HEK293 (cell line): ENCODE measurements around the gene MBNL3.

Experiments used
- CTCF ChIA-PET: fragments of 350-600 bp; formaldehyde crosslinking; extraction: SDS; loops from one replicate; lab custom pipeline; 2021; ENCODE audit warnings: antibody characterized with exemption; lab: Yijun Ruan, JAX
- POLR2A ChIA-PET: fragments of 300-600 bp; formaldehyde crosslinking; extraction: SDS; loops from one replicate; lab custom pipeline; 2020; ENCODE audit warnings: antibody characterized with exemption, inconsistent platforms; lab: Yijun Ruan, JAX
- H3K27ac ChIP-seq: fragments of 200-500 bp; sonication (Bioruptor generic); 2 replicates; pipeline ENCODE4 v1.5.1; 2014; ENCODE audit warnings: low read depth, low read length, control low read depth, inconsistent platforms; ENCODE audit errors: extremely low read depth
- H3K36me3 ChIP-seq, 2 experiments: fragments of 200-500 bp in 1 of 2; sonication (Bioruptor generic) in 1 of 2; 1 replicate in 1 of 2; 2 replicates in 1 of 2; pipeline ENCODE4 v1.5.1; 2014 to 2017; ENCODE audit warnings: inconsistent platforms in 2 of 2, low read length in 2 of 2; ENCODE audit not compliant: control insufficient read depth in 2 of 2, insufficient read depth in 1 of 2
- H3K4me1 ChIP-seq: fragments of 200-500 bp; sonication (Bioruptor generic); 2 replicates; pipeline ENCODE4 v1.5.1; 2014; ENCODE audit warnings: mild to moderate bottlenecking, low read length, inconsistent platforms; ENCODE audit not compliant: control insufficient read depth, insufficient read depth
- H3K4me3 ChIP-seq: 2 replicates; pipeline ENCODE4 v1.5.1; 2011; ENCODE audit warnings: low read depth, mild to moderate bottlenecking, control low read depth, low read length, moderate library complexity
- H3K9me3 ChIP-seq: fragments of 200-500 bp; sonication (Bioruptor generic); 2 replicates; pipeline ENCODE4 v1.5.1; 2014; ENCODE audit warnings: low read depth, low read length, inconsistent platforms; ENCODE audit not compliant: control insufficient read depth, insufficient read depth
- GFI1B ChIP-seq: fragments of 450-650 bp; formaldehyde crosslinking; IDR thresholded peaks from 2 replicates; pipeline ENCODE4 v1.5.1; 2016; ENCODE audit warnings: missing biosample characterization, missing genetic modification characterization
- HOXA7 ChIP-seq: sonication (generic); formaldehyde crosslinking; IDR thresholded peaks from 2 replicates; pipeline ENCODE4 v1.8.1; 2022; ENCODE audit warnings: missing genetic modification reagents, borderline replicate concordance
- KLF16 ChIP-seq: fragments of 450-650 bp; formaldehyde crosslinking; IDR thresholded peaks from 2 replicates; pipeline ENCODE4 v1.5.1; 2017; ENCODE audit warnings: missing biosample characterization, missing genetic modification characterization
- OSR2 ChIP-seq: fragments of 450-650 bp; formaldehyde crosslinking; IDR thresholded peaks from 2 replicates; pipeline ENCODE4 v1.5.1; 2016; ENCODE audit warnings: missing biosample characterization, missing genetic modification characterization
- SCRT1 ChIP-seq: fragments of 450-650 bp; formaldehyde crosslinking; IDR thresholded peaks from 2 replicates; pipeline ENCODE4 v1.5.1; 2016; ENCODE audit warnings: missing biosample characterization, missing genetic modification characterization, borderline replicate concordance
- SCRT2 ChIP-seq: fragments of 450-650 bp; formaldehyde crosslinking; IDR thresholded peaks from 2 replicates; pipeline ENCODE4 v1.5.1; 2016; ENCODE audit warnings: missing biosample characterization, missing genetic modification characterization
- SP7 ChIP-seq: fragments of 450-650 bp; formaldehyde crosslinking; IDR thresholded peaks from 2 replicates; pipeline ENCODE4 v1.5.1; 2016; ENCODE audit warnings: missing biosample characterization, missing genetic modification characterization
- ZIC2 ChIP-seq: fragments of 450-650 bp; formaldehyde crosslinking; IDR thresholded peaks from 2 replicates; pipeline ENCODE4 v1.5.1; 2016; ENCODE audit warnings: missing biosample characterization, missing genetic modification characterization
- ZNF10 ChIP-seq: fragments of 450-650 bp; formaldehyde crosslinking; IDR thresholded peaks from 2 replicates; pipeline ENCODE4 v1.5.1; 2017; ENCODE audit warnings: missing biosample characterization, missing genetic modification characterization
- ZNF138 ChIP-seq: fragments of 450-650 bp; formaldehyde crosslinking; IDR thresholded peaks from 2 replicates; pipeline ENCODE4 v1.5.1; 2016; ENCODE audit warnings: missing biosample characterization, missing genetic modification characterization, borderline replicate concordance
- ZNF18 ChIP-seq: fragments of 450-650 bp; formaldehyde crosslinking; IDR thresholded peaks from 2 replicates; pipeline ENCODE4 v1.5.1; 2016; ENCODE audit warnings: missing biosample characterization, missing genetic modification characterization
- ZNF184 ChIP-seq: fragments of 450-650 bp; IDR thresholded peaks from 2 replicates; pipeline ENCODE4 v1.5.1; 2018; ENCODE audit warnings: missing biosample characterization, mild to moderate bottlenecking, missing genetic modification characterization
- ZNF19 ChIP-seq: fragments of 450-650 bp; formaldehyde crosslinking; IDR thresholded peaks from 2 replicates; pipeline ENCODE4; 2016; ENCODE audit warnings: missing biosample characterization, missing genetic modification characterization, low read depth
- ZNF2 ChIP-seq: fragments of 450-650 bp; formaldehyde crosslinking; IDR thresholded peaks from 2 replicates; pipeline ENCODE4 v1.5.1; 2016; ENCODE audit warnings: missing biosample characterization, missing genetic modification characterization
- ZNF211 ChIP-seq: fragments of 450-650 bp; formaldehyde crosslinking; IDR thresholded peaks from 2 replicates; pipeline ENCODE4 v1.5.1; 2016; ENCODE audit warnings: low read depth, missing biosample characterization, missing genetic modification characterization
- ZNF239 ChIP-seq: fragments of 450-650 bp; formaldehyde crosslinking; IDR thresholded peaks from 2 replicates; pipeline ENCODE4 v1.5.1; 2016; ENCODE audit warnings: missing biosample characterization, missing genetic modification characterization
- ZNF37A ChIP-seq: fragments of 450-650 bp; IDR thresholded peaks from 2 replicates; pipeline ENCODE4 v1.5.1; 2018; ENCODE audit warnings: missing biosample characterization, missing genetic modification characterization
- ZNF433 ChIP-seq: fragments of 450-650 bp; formaldehyde crosslinking; IDR thresholded peaks from 2 replicates; pipeline ENCODE4 v1.5.1; 2016; ENCODE audit warnings: missing biosample characterization, missing genetic modification characterization, low read depth
- ZNF530 ChIP-seq: fragments of 450-650 bp; formaldehyde crosslinking; IDR thresholded peaks from 2 replicates; pipeline ENCODE4 v1.5.1; 2016; ENCODE audit warnings: low read depth, missing biosample characterization, missing genetic modification characterization
- ZNF560 ChIP-seq: fragments of 450-650 bp; formaldehyde crosslinking; IDR thresholded peaks from 2 replicates; pipeline ENCODE4 v1.5.1; 2017; ENCODE audit warnings: missing biosample characterization, missing genetic modification characterization, borderline replicate concordance
- ZNF777 ChIP-seq: fragments of 450-650 bp; formaldehyde crosslinking; IDR thresholded peaks from 2 replicates; pipeline ENCODE4 v1.5.1; 2017; ENCODE audit warnings: missing biosample characterization, missing genetic modification characterization, borderline replicate concordance
- ZNF791 ChIP-seq: fragments of 450-650 bp; formaldehyde crosslinking; IDR thresholded peaks from 2 replicates; pipeline ENCODE4 v1.5.1; 2016; ENCODE audit warnings: missing biosample characterization, missing genetic modification characterization
- TF ChIP-seq, protein P1 (sequence below): fragments of 450-650 bp; formaldehyde crosslinking; IDR thresholded peaks from 2 replicates; pipeline ENCODE4 v1.5.1; 2016; ENCODE audit warnings: missing biosample characterization, missing genetic modification characterization, borderline replicate concordance
- TF ChIP-seq, protein P2 (sequence below): fragments of 450-650 bp; formaldehyde crosslinking; IDR thresholded peaks from 2 replicates; pipeline ENCODE4 v1.5.1; 2016; ENCODE audit warnings: missing biosample characterization, missing genetic modification characterization, low read depth

The MBNL3 gene

DNA sequence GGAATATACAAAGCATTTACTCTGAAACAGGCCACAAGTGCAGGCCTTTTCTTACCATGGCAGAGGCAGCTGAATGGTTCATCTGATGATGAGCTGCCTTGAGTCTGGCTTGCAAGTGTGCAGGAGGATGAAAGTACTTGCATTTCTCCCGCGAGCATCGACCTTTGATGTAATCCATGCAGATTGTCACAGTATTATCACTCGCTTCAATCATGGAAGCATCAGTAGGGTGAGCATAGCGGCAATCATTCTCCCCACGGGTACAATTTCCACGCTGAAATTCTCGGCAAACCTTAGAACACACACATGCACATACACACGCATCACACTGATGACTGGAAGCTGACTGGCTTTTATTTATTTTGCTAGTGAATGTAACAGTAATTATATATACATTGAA, 98.0 kb downstream of the MBNL3 start:
- 0 out of 2 replicates have a peak, but pooled peaks cover 2% of the 10 kb centered on the region for H3K4me1 ChIP-seq
- POLR2A ChIA-PET, result no interaction called here
- no peak overlapping the region for H3K4me3 ChIP-seq
- TF ChIP-seq ZNF18 (tag by site-specific recombination) (no peak), ZNF530 (no peak), GFI1B (tag by site-specific recombination) (no peak)
- TF ChIP-seq, protein P1, sequence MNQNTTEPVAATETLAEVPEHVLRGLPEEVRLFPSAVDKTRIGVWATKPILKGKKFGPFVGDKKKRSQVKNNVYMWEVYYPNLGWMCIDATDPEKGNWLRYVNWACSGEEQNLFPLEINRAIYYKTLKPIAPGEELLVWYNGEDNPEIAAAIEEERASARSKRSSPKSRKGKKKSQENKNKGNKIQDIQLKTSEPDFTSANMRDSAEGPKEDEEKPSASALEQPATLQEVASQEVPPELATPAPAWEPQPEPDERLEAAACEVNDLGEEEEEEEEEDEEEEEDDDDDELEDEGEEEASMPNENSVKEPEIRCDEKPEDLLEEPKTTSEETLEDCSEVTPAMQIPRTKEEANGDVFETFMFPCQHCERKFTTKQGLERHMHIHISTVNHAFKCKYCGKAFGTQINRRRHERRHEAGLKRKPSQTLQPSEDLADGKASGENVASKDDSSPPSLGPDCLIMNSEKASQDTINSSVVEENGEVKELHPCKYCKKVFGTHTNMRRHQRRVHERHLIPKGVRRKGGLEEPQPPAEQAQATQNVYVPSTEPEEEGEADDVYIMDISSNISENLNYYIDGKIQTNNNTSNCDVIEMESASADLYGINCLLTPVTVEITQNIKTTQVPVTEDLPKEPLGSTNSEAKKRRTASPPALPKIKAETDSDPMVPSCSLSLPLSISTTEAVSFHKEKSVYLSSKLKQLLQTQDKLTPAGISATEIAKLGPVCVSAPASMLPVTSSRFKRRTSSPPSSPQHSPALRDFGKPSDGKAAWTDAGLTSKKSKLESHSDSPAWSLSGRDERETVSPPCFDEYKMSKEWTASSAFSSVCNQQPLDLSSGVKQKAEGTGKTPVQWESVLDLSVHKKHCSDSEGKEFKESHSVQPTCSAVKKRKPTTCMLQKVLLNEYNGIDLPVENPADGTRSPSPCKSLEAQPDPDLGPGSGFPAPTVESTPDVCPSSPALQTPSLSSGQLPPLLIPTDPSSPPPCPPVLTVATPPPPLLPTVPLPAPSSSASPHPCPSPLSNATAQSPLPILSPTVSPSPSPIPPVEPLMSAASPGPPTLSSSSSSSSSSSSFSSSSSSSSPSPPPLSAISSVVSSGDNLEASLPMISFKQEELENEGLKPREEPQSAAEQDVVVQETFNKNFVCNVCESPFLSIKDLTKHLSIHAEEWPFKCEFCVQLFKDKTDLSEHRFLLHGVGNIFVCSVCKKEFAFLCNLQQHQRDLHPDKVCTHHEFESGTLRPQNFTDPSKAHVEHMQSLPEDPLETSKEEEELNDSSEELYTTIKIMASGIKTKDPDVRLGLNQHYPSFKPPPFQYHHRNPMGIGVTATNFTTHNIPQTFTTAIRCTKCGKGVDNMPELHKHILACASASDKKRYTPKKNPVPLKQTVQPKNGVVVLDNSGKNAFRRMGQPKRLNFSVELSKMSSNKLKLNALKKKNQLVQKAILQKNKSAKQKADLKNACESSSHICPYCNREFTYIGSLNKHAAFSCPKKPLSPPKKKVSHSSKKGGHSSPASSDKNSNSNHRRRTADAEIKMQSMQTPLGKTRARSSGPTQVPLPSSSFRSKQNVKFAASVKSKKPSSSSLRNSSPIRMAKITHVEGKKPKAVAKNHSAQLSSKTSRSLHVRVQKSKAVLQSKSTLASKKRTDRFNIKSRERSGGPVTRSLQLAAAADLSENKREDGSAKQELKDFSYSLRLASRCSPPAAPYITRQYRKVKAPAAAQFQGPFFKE (tag by site-specific recombination), result no peak
- TF ChIP-seq, all 188 proteins: peak for 0
- H3K9me3 ChIP-seq, result no peaks in the 10 kb centered on the region
- H3K36me3 ChIP-seq, result no peaks in the 10 kb centered on the region
- CTCF ChIA-PET, result interaction anchor here (1.2 kb wide), 1 partner anchor 14 kb away, joined by 5 read pairs; no protein-coding TSS in a partner anchor
- H3K27ac ChIP-seq, result no peak overlapping the region

- no peak for TF ChIP-seq ZIC2 (tag by site-specific recombination)
- no peak for TF ChIP-seq ZNF791
- no peak for TF ChIP-seq HOXA7 (CRISPR knock-in tag)
- TF ChIP-seq ZNF184 (tag by site-specific recombination), result no peak
- no peak for TF ChIP-seq ZNF560 (tag by site-specific recombination)
- no peak for TF ChIP-seq ZNF211 (tag by site-specific recombination)
- no peak for TF ChIP-seq ZNF239 (tag by site-specific recombination)
- no peak for TF ChIP-seq ZNF19
- TF ChIP-seq ZNF433 (tag by site-specific recombination), result no peak
- no peak for TF ChIP-seq ZNF2
- no peak for TF ChIP-seq ZNF10
- no peak for TF ChIP-seq ZNF138
- no peak for TF ChIP-seq ZNF777
- Histone ChIP-seq H3K4me1 (0 out of 2 replicates have a peak, but pooled peaks cover 2% of the 10 kb centered on the region), H3K27ac (no peak overlapping the region), H3K36me3 (no peaks in the 10 kb centered on the region), H3K9me3 (no peaks in the 10 kb centered on the region), H3K4me3 (no peak overlapping the region)
- POLR2A ChIA-PET, result no interaction called here
- CTCF ChIA-PET, result no interaction called here
Observed at GRCh38 chrX:132389480-132389879, 99.4 kb downstream of the MBNL3 start.

DNA sequence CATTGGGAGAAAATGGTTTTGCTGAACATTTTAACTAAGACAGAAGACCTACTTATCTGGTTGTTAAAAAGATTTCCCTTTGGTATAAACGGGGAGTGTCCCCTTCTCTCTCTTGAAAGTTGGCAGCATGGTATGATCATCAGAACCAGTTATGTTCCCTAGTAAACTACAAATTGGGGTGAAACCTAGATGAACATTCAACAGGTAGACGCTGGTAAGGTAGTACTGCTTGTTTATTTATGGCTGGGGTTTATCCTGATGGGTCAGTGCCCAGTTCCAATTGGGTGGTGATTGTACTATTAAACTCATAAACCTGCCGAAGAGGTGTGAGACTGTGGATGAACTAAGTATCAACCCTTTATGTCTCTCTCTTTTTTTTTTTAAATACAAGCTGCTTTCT, 100.5 kb downstream of the MBNL3 start:
- H3K4me1 ChIP-seq, result 0 out of 2 replicates have a peak, but pooled peaks cover 2% of the 10 kb centered on the region
- no peak overlapping the region for H3K27ac ChIP-seq
- no peak overlapping the region for H3K4me3 ChIP-seq
- H3K9me3 ChIP-seq, result no peaks in the 10 kb centered on the region
- ChIA-PET POLR2A (no interaction called here), CTCF (no interaction called here)
- TF ChIP-seq SCRT2 (tag by site-specific recombination) (peak; percentile 67), SP7 (tag by site-specific recombination) (no peak), SCRT1 (peak; percentile 81; the same call in 1 of the 2 replicates), KLF16 (tag by site-specific recombination) (no peak), OSR2 (tag by site-specific recombination) (no peak), ZNF37A (tag by site-specific recombination) (no peak)
- TF ChIP-seq, protein P2, sequence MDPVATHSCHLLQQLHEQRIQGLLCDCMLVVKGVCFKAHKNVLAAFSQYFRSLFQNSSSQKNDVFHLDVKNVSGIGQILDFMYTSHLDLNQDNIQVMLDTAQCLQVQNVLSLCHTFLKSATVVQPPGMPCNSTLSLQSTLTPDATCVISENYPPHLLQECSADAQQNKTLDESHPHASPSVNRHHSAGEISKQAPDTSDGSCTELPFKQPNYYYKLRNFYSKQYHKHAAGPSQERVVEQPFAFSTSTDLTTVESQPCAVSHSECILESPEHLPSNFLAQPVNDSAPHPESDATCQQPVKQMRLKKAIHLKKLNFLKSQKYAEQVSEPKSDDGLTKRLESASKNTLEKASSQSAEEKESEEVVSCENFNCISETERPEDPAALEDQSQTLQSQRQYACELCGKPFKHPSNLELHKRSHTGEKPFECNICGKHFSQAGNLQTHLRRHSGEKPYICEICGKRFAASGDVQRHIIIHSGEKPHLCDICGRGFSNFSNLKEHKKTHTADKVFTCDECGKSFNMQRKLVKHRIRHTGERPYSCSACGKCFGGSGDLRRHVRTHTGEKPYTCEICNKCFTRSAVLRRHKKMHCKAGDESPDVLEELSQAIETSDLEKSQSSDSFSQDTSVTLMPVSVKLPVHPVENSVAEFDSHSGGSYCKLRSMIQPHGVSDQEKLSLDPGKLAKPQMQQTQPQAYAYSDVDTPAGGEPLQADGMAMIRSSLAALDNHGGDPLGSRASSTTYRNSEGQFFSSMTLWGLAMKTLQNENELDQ (tag by site-specific recombination), result no peak
- TF ChIP-seq, all 188 proteins: peak for 2
- no peaks in the 10 kb centered on the region for H3K36me3 ChIP-seq
